ENCODE data around the gene TBL2.
A peak's percentile ranks its signal among the peaks of the same experiment; 100 is the strongest.
"Not testable (repeated sequence)": the region's sequence is repeated elsewhere in the genome, so short reads cannot be mapped to it uniquely, and the experiment has no call there.

TBL2 gene

GRCh38 chr7:73578342-73579128 is at the start of gene TBL2:
TBL2 (minus strand) TSS chr7:73578579; CDS start chr7:73578549, 30 bp downstream.
- DNase-seq, result peak; percentile 99

- no peak for DNase-seq
Observed at GRCh38 chr7:73626814-73627213, 48.4 kb upstream of the TBL2 start.

- DNase-seq, result no peak
Observed at GRCh38 chr7:73625276-73625675, 46.9 kb upstream of the TBL2 start.

- no peak for DNase-seq
Observed at GRCh38 chr7:73624669-73625001, 46.3 kb upstream of the TBL2 start.

GRCh38 chr7:73623798-73624668 is 45.7 kb upstream of the TBL2 start, which contains the start of gene MLXIPL:
MLXIPL (minus strand) TSS chr7:73624522; CDS start chr7:73624492, 30 bp downstream.
- peak; percentile 93 for DNase-seq

- no peak for DNase-seq
Observed at GRCh38 chr7:73622909-73623797, 44.8 kb upstream of the TBL2 start.

GRCh38 chr7:73622527-73622908 is 44.1 kb upstream of the TBL2 start:
- DNase-seq, result no peak

GRCh38 chr7:73621168-73622063 is 43.0 kb upstream of the TBL2 start:
- no peak for DNase-seq

- DNase-seq, result not testable (repeated sequence)
Observed at GRCh38 chr7:73619394-73619793, 41.0 kb upstream of the TBL2 start.

GRCh38 chr7:73618538-73618937 is 40.2 kb upstream of the TBL2 start:
- DNase-seq, result no peak

- DNase-seq, result not testable (repeated sequence)
Observed at GRCh38 chr7:73617520-73617919, 39.1 kb upstream of the TBL2 start.

GRCh38 chr7:73615886-73616285 is 37.5 kb upstream of the TBL2 start:
- DNase-seq, result no peak

- DNase-seq, result not testable (repeated sequence)
Observed at GRCh38 chr7:73614937-73615336, 36.6 kb upstream of the TBL2 start.

GRCh38 chr7:73613954-73614735 is 35.8 kb upstream of the TBL2 start:
- DNase-seq, result no peak

GRCh38 chr7:73612598-73613269 is 34.4 kb upstream of the TBL2 start:
- no peak for DNase-seq

GRCh38 chr7:73611017-73611555 is 32.7 kb upstream of the TBL2 start:
- DNase-seq, result no peak

GRCh38 chr7:73610105-73610504 is 31.7 kb upstream of the TBL2 start:
- DNase-seq, result no peak

GRCh38 chr7:73607692-73607983 is 29.3 kb upstream of the TBL2 start:
- not testable (repeated sequence) for DNase-seq

- DNase-seq, result peak; percentile 58
Observed at GRCh38 chr7:73606801-73607691, 28.7 kb upstream of the TBL2 start.

Data from NCI-H1048 (cell line).